ENCODE results near the gene APOM.

APOM gene

GRCh38 chr6:31655349-31656237 is at the start of gene APOM:
Gene APOM (plus strand): TSS chr6:31655894. CDS start chr6:31655967, 73 bp downstream.
- no peak for DNase-seq

GRCh38 chr6:31607317-31607716 is 48.4 kb upstream of the APOM start:
- no peak for DNase-seq

- DNase-seq = no peak
Observed at GRCh38 chr6:31609519-31610406, 45.9 kb upstream of the APOM start.

- DNase-seq = no peak
Observed at GRCh38 chr6:31610968-31611367, 44.7 kb upstream of the APOM start.

- no peak for DNase-seq
Observed at GRCh38 chr6:31614075-31614619, 41.5 kb upstream of the APOM start.

GRCh38 chr6:31614684-31615578 is 40.8 kb upstream of the APOM start, which contains the start of gene AIF1:
Gene AIF1 (plus strand): TSS chr6:31615234. CDS start chr6:31615330, 96 bp downstream.
- DNase-seq = no peak

GRCh38 chr6:31615748-31616147 is 39.9 kb upstream of the APOM start:
- DNase-seq = no peak

- no peak for DNase-seq
Observed at GRCh38 chr6:31617010-31617409, 38.7 kb upstream of the APOM start.

- DNase-seq = peak; percentile 99
Observed at GRCh38 chr6:31619805-31620585, 35.7 kb upstream of the APOM start.

- DNase-seq = peak; percentile 91
Observed at GRCh38 chr6:31620586-31621319, 34.9 kb upstream of the APOM start, which contains the start of gene PRRC2A. Gene PRRC2A (plus strand): TSS chr6:31620715. CDS start chr6:31622790, 2,075 bp downstream.

GRCh38 chr6:31621320-31621939 is 34.3 kb upstream of the APOM start:
- peak; percentile 57 for DNase-seq

GRCh38 chr6:31621991-31622390 is 33.7 kb upstream of the APOM start:
- DNase-seq = no peak

- DNase-seq = no peak
Observed at GRCh38 chr6:31622684-31623091, 33.0 kb upstream of the APOM start.

GRCh38 chr6:31624070-31624469 is 31.6 kb upstream of the APOM start:
- DNase-seq = no peak

- no peak for DNase-seq
Observed at GRCh38 chr6:31626952-31627351, 28.7 kb upstream of the APOM start.

- DNase-seq = no peak
Observed at GRCh38 chr6:31627690-31628287, 27.9 kb upstream of the APOM start.

GRCh38 chr6:31629014-31629413 is 26.7 kb upstream of the APOM start:
- no peak for DNase-seq

GRCh38 chr6:31630177-31630934 is 25.3 kb upstream of the APOM start:
- DNase-seq = no peak

- no peak for DNase-seq
Observed at GRCh38 chr6:31631209-31631608, 24.5 kb upstream of the APOM start.
